ENCODE results near the gene STKLD1.

STKLD1 gene

GRCh38 chr9:133367778-133368177, 8.4 kb upstream of the STKLD1 start:
- peak overlapping the region; percentile 98 for H3K27ac ChIP-seq

GRCh38 chr9:133368249-133368881, 7.8 kb upstream of the STKLD1 start:
- peak overlapping the region; percentile 98 for H3K27ac ChIP-seq

More at GRCh38 chr9:133367778-133368177, 8.4 kb upstream of the STKLD1 start:
- TF ChIP-seq CTCF (conservative IDR thresholded peaks at IDR 0.05): no peak

GRCh38 chr9:133369422-133369821, 6.7 kb upstream of the STKLD1 start:
- H3K27ac ChIP-seq: peak overlapping the region; percentile 98
- no peak for TF ChIP-seq CTCF (conservative IDR thresholded peaks at IDR 0.05)

More at GRCh38 chr9:133368249-133368881, 7.8 kb upstream of the STKLD1 start:
- TF ChIP-seq CTCF (conservative IDR thresholded peaks at IDR 0.05): no peak

GRCh38 chr9:133369933-133370332, 6.2 kb upstream of the STKLD1 start:
- peak overlapping the region; percentile 98 for H3K27ac ChIP-seq
- no peak for TF ChIP-seq CTCF (conservative IDR thresholded peaks at IDR 0.05)

- no peak for TF ChIP-seq CTCF (conservative IDR thresholded peaks at IDR 0.05)
- H3K27ac ChIP-seq: peak overlapping the region; percentile 98
Observed at GRCh38 chr9:133370685-133371084, 5.5 kb upstream of the STKLD1 start.

- peak overlapping the region; percentile 98 for H3K27ac ChIP-seq
- no peak for TF ChIP-seq CTCF (conservative IDR thresholded peaks at IDR 0.05)
Observed at GRCh38 chr9:133371261-133371711, 4.9 kb upstream of the STKLD1 start.

GRCh38 chr9:133372144-133372543, 4.0 kb upstream of the STKLD1 start:
- peak overlapping the region; percentile 98 for H3K27ac ChIP-seq
- no peak for TF ChIP-seq CTCF (conservative IDR thresholded peaks at IDR 0.05)
